Measurements from ENCODE around the gene IL31. TPM values are rescaled to one million over a fixed set of nuclear protein-coding genes. Genes with fewer than 3 reads are reported as not detected.

Gene IL31
- total and polyA plus RNA-seq, 2 of the 4 experiments (the other 2 are of a cell fraction), result not detected

DNA sequence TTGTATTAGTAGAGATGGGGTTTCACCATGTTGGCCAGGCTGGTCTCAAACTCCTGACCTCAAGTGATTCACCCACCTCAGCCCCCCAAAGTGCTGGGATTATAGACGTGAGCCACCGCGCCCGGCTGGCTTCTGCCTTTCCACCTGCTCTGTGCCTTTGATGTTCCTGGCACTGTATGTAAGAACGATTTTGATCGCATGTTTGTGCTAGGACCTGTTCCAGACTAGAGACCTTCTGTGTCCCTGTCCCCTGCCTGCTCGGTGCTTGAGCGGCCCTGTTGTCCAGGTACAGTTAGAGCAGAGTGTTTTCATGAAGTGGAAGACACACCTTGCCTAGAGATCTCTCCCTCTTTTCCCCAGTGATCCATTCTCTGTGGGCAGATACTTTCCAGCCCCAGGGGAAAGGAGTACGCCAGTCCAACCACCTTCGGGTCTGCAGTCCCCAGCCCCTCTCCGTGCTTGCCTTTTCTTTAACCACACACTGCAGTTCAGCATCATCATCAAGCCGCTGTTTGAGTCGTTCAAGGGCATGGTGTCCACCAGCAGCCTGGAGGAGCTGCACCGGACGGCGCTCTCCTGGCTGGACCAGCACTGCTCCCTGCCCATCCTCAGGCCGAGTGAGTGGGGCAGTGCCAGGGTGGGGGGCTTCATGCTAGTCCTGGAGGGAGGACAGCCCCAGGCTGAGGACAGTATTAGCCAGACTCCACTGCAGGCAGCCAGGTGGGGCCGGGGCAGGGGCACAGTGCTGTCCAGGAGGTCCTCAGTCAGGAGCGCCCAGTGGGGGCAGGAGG lies 33.4 kb downstream of the IL31 start:
- peaks cover 63% of the 10 kb centered on the region for H3K36me3 ChIP-seq (ENCODE audit: control insufficient read depth, insufficient read depth, low read length)
- H3K4ac ChIP-seq (ENCODE audit: low read depth, low read length), result no peak overlapping the region
- no TSS peak for BruUV-seq (replicated peaks)
- H3K23ac ChIP-seq (ENCODE audit: low read depth, low read length), result no peak overlapping the region
- dilution Hi-C loops (cut with HindIII; ENCODE audit: low sequenced_read_pairs, unreplicated experiment) (no loop called here), intact Hi-C loops (cut with micrococcal nuclease) (no loop called here), in situ Hi-C loops (cut with MboI; ENCODE audit: low sequenced_read_pairs) (no loop called here)
- no peak overlapping the region for H2BK120ac ChIP-seq (ENCODE audit: low read depth, low read length)
- no peaks in the 10 kb centered on the region for H3K9me3 ChIP-seq (ENCODE audit: control insufficient read depth, insufficient read depth, low read length)
- peaks cover 3% of the 10 kb centered on the region; the same call in 1 of the 2 replicates for H3K9me1 ChIP-seq (ENCODE audit: insufficient read depth, low read length)
- CTCF ChIA-PET, result interaction anchor here (0.6 kb wide), 1 partner anchor 346 kb away, joined by 3 read pairs; no protein-coding TSS in a partner anchor
- no peak overlapping the region for H2BK5ac ChIP-seq (ENCODE audit: low read depth, low read length, poor library complexity, severe bottlenecking)
- no peak overlapping the region for H4K91ac ChIP-seq (ENCODE audit: insufficient read depth, low read depth, low read length)
- H3K27me3 ChIP-seq (ENCODE audit: control insufficient read depth, insufficient read depth, low read length), result no peaks in the 10 kb centered on the region
- H3K14ac ChIP-seq (replicated peaks; ENCODE audit: low read depth, low read length), result no peak overlapping the region
- H4K8ac ChIP-seq (ENCODE audit: low read depth in 2 of 2, low read length in 2 of 2), result no peak overlapping the region
- H2AK5ac ChIP-seq (ENCODE audit: low read depth, low read length), result no peak overlapping the region
- no peak overlapping the region for H3K56ac ChIP-seq (ENCODE audit: extremely low read depth, insufficient read depth, low read length)
- 97% methylated on average over 6 of the region's 19 CpGs; no CpG with 5 or more reads in 1 of the 2 experiments for WGBS, 2 experiments (ENCODE audit: extremely low coverage in 2 of 2, insufficient read length in 1 of 2)
- no peak overlapping the region for H2BK15ac ChIP-seq (ENCODE audit: low read depth, low read length)
- H3K27ac ChIP-seq (ENCODE audit: insufficient read depth, low read length), result no peak overlapping the region
- H2AFZ ChIP-seq (replicated peaks; ENCODE audit: low read length, poor library complexity), result no peak overlapping the region
- H2AK9ac ChIP-seq (replicated peaks; ENCODE audit: low read depth, low read length, poor library complexity), result no peak overlapping the region
- no peak for TF ChIP-seq MXI1 (IDR thresholded peaks at IDR 0.05; ENCODE audit: borderline replicate concordance, low read depth, low read length)
- no peak for TF ChIP-seq RFX5 (IDR thresholded peaks at IDR 0.05; ENCODE audit: low read depth, low read length)
- no peak for TF ChIP-seq NFE2L2 (IDR thresholded peaks at IDR 0.05; ENCODE audit: low read depth, low read length)
- no peaks in the 10 kb centered on the region for H3K4me1 ChIP-seq (ENCODE audit: control insufficient read depth, insufficient read depth, low read length)
- no peaks in the 10 kb centered on the region for H4K20me1 ChIP-seq (ENCODE audit: insufficient read depth, low read length)
- POLR2A ChIA-PET (ENCODE audit: unreplicated experiment), result no interaction called here
- no peak overlapping the region for H3K9ac ChIP-seq (ENCODE audit: low read depth, low read length)
- H3K4me3 ChIP-seq (ENCODE audit: insufficient read depth, low read depth, low read length), result no peak overlapping the region
- no peak overlapping the region for H2BK20ac ChIP-seq (ENCODE audit: low read depth, low read length)
- DNase-seq, result no peak
- H4K5ac ChIP-seq (ENCODE audit: low read depth, low read length), result no peak overlapping the region
- ATAC-seq (ENCODE audit: low read depth), result no peak
- H3K79me1 ChIP-seq (ENCODE audit: low read depth in 1 of 2, low read length in 2 of 2), result no peaks in the 10 kb centered on the region
- H3K4me2 ChIP-seq (ENCODE audit: low read depth, low read length), result no peak overlapping the region
- H3K18ac ChIP-seq (ENCODE audit: low read depth, low read length), result no peak overlapping the region

All from IMR-90 (cell line).